Suprapubic skin (tissue), 3 donors: ENCODE data around the gene NRAS.

Source experiments
- EP300 ChIP-seq: sonication (generic); formaldehyde crosslinking; IDR thresholded peaks from one replicate; pipeline ENCODE4 v1.6.1; 2017; ENCODE audit warnings: antibody characterized with exemption
- TF ChIP-seq, protein P1 (sequence below), 2 donors: fragments of 200-600 bp in 1 of 2; fragments of 450-650 bp in 1 of 2; sonication (generic) in 1 of 2; IDR thresholded peaks; one replicate each; pipeline ENCODE4 v1.5.1; 2016 to 2019; ENCODE audit warnings: antibody characterized with exemption in 2 of 2, mild to moderate bottlenecking in 1 of 2, moderate library complexity in 1 of 2

DNA sequence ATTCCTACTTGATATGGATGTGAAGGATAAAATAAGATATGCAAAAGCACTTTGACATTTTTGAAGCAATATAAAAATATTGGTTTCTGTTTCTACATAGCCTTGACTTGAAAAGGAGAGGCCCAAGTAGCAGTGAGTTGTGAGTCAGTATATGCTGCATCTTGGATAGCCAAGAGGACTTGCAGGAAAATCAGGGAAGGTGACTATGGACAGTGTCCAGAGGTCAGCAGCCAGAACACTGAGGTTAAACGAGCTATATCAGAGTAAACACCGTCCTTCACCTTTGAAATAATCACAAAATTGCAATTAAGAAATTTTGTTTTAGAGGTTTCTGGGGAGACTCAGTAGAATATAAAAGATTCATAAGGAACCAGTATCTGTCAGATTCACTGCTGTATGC lies 14.6 kb downstream of the NRAS start:
- TF ChIP-seq, protein P1, sequence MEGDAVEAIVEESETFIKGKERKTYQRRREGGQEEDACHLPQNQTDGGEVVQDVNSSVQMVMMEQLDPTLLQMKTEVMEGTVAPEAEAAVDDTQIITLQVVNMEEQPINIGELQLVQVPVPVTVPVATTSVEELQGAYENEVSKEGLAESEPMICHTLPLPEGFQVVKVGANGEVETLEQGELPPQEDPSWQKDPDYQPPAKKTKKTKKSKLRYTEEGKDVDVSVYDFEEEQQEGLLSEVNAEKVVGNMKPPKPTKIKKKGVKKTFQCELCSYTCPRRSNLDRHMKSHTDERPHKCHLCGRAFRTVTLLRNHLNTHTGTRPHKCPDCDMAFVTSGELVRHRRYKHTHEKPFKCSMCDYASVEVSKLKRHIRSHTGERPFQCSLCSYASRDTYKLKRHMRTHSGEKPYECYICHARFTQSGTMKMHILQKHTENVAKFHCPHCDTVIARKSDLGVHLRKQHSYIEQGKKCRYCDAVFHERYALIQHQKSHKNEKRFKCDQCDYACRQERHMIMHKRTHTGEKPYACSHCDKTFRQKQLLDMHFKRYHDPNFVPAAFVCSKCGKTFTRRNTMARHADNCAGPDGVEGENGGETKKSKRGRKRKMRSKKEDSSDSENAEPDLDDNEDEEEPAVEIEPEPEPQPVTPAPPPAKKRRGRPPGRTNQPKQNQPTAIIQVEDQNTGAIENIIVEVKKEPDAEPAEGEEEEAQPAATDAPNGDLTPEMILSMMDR (IDR thresholded peaks at IDR 0.05) = no peak
- TF ChIP-seq EP300 = no peak
